Measurements from ENCODE around the gene RRAS2. TPM values are rescaled to one million over a fixed set of nuclear protein-coding genes. Genes with fewer than 3 reads are reported as not detected.

RRAS2 gene
- total and polyA plus RNA-seq, 2 experiments from 2014 or later: 50.7 to 72.9 TPM

- Histone ChIP-seq H3K4me1 (ENCODE audit: insufficient read depth) (no peaks in the 10 kb centered on the region), H3K9me3 (ENCODE audit: low read depth) (no peaks in the 10 kb centered on the region), H3K27me3 (no peaks in the 10 kb centered on the region), H3K4me2 (no peak overlapping the region), H4K20me1 (ENCODE audit: insufficient read depth, poor library complexity, severe bottlenecking) (no peaks in the 10 kb centered on the region), H3K79me2 (no peaks in the 10 kb centered on the region), H2AFZ (no peak overlapping the region), H3K4me3 (no peak overlapping the region), H3K27ac (no peak overlapping the region), H3K9me2 (replicated peaks; ENCODE audit: insufficient read depth) (no peaks in the 10 kb centered on the region), H3K36me3 (replicated peaks; ENCODE audit: insufficient read depth, low read depth) (no peaks in the 10 kb centered on the region)
- DNase-seq (ENCODE audit: low spot score): no peak
- TF ChIP-seq EZH2phosphoT487 (IDR thresholded peaks at IDR 0.05; ENCODE audit: low read depth, severe bottlenecking, unreplicated experiment) (no peak), EZH2 (IDR thresholded peaks at IDR 0.05; ENCODE audit: borderline replicate concordance) (no peak)
- TF ChIP-seq, protein P1, sequence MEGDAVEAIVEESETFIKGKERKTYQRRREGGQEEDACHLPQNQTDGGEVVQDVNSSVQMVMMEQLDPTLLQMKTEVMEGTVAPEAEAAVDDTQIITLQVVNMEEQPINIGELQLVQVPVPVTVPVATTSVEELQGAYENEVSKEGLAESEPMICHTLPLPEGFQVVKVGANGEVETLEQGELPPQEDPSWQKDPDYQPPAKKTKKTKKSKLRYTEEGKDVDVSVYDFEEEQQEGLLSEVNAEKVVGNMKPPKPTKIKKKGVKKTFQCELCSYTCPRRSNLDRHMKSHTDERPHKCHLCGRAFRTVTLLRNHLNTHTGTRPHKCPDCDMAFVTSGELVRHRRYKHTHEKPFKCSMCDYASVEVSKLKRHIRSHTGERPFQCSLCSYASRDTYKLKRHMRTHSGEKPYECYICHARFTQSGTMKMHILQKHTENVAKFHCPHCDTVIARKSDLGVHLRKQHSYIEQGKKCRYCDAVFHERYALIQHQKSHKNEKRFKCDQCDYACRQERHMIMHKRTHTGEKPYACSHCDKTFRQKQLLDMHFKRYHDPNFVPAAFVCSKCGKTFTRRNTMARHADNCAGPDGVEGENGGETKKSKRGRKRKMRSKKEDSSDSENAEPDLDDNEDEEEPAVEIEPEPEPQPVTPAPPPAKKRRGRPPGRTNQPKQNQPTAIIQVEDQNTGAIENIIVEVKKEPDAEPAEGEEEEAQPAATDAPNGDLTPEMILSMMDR (IDR thresholded peaks at IDR 0.05; ENCODE audit: poor library complexity): no peak
Observed at GRCh38 chr11:14275076-14275475, 83.9 kb downstream of the RRAS2 start.

- no peaks in the 10 kb centered on the region for H3K36me3 ChIP-seq (replicated peaks; ENCODE audit: insufficient read depth, low read depth)
- no peak overlapping the region for H3K4me2 ChIP-seq
- DNase-seq (ENCODE audit: low spot score): no peak
- WGBS (ENCODE audit: low lambda C conversion rate, missing lambda C conversion rate): 83% methylated on average over 2 of the region's 2 CpGs
- H3K9me3 ChIP-seq (ENCODE audit: low read depth): no peaks in the 10 kb centered on the region
- TF ChIP-seq EZH2phosphoT487 (IDR thresholded peaks at IDR 0.05; ENCODE audit: low read depth, severe bottlenecking, unreplicated experiment): no peak
- TF ChIP-seq, protein P1 (IDR thresholded peaks at IDR 0.05; ENCODE audit: poor library complexity): no peak
- no peak for TF ChIP-seq EZH2 (IDR thresholded peaks at IDR 0.05; ENCODE audit: borderline replicate concordance)
- no peaks in the 10 kb centered on the region for H4K20me1 ChIP-seq (ENCODE audit: insufficient read depth, poor library complexity, severe bottlenecking)
- no peaks in the 10 kb centered on the region for H3K9me2 ChIP-seq (replicated peaks; ENCODE audit: insufficient read depth)
- no peaks in the 10 kb centered on the region for H3K4me1 ChIP-seq (ENCODE audit: insufficient read depth)
- no peaks in the 10 kb centered on the region for H3K27me3 ChIP-seq
- H3K27ac ChIP-seq: no peak overlapping the region
- no peak overlapping the region for H3K4me3 ChIP-seq
- H3K79me2 ChIP-seq: no peaks in the 10 kb centered on the region
- no peak overlapping the region for H2AFZ ChIP-seq
Observed at GRCh38 chr11:14273895-14274294, 85.1 kb downstream of the RRAS2 start.

- no peak overlapping the region for H2AFZ ChIP-seq
- no peak for DNase-seq (ENCODE audit: low spot score)
- WGBS (ENCODE audit: low lambda C conversion rate, missing lambda C conversion rate): 69% methylated on average over 6 of the region's 6 CpGs
- no peak overlapping the region for H3K4me2 ChIP-seq
- no peaks in the 10 kb centered on the region for H3K9me2 ChIP-seq (replicated peaks; ENCODE audit: insufficient read depth)
- TF ChIP-seq EZH2phosphoT487 (IDR thresholded peaks at IDR 0.05; ENCODE audit: low read depth, severe bottlenecking, unreplicated experiment) (no peak), EZH2 (IDR thresholded peaks at IDR 0.05; ENCODE audit: borderline replicate concordance) (no peak)
- TF ChIP-seq, protein P1 (IDR thresholded peaks at IDR 0.05; ENCODE audit: poor library complexity): no peak
- no peaks in the 10 kb centered on the region for H3K9me3 ChIP-seq (ENCODE audit: low read depth)
- H3K79me2 ChIP-seq: no peaks in the 10 kb centered on the region
- no peak overlapping the region for H3K27ac ChIP-seq
- no peak overlapping the region for H3K4me3 ChIP-seq
- no peaks in the 10 kb centered on the region for H3K36me3 ChIP-seq (replicated peaks; ENCODE audit: insufficient read depth, low read depth)
- H3K4me1 ChIP-seq (ENCODE audit: insufficient read depth): no peaks in the 10 kb centered on the region
- no peaks in the 10 kb centered on the region for H4K20me1 ChIP-seq (ENCODE audit: insufficient read depth, poor library complexity, severe bottlenecking)
- no peaks in the 10 kb centered on the region for H3K27me3 ChIP-seq
Observed at GRCh38 chr11:14270690-14271542, 88.1 kb downstream of the RRAS2 start.

Measured in hepatocyte (in vitro differentiated cells).